ACC112 (cell line): ENCODE results near the gene ADGRL1.
"Not testable (repeated sequence)": the region's sequence is repeated elsewhere in the genome, so short reads cannot be mapped to it uniquely, and the experiment has no call there.

Experiments
- H2AFZ ChIP-seq: fragments of 200-600 bp; sonication (generic); one replicate; pipeline ENCODE4 v1.6.0; 2017; ENCODE audit warnings: antibody characterized with exemption, low read length; ENCODE audit not compliant: unreplicated experiment
- H3K27ac ChIP-seq: fragments of 200-600 bp; sonication (generic); 2 replicates; pipeline ENCODE4 v1.5.1; 2014; ENCODE audit warnings: low read depth, mild to moderate bottlenecking, antibody characterized with exemption, low read length, moderate library complexity
- H3K27me3 ChIP-seq: fragments of 200-600 bp; sonication (generic); 2 replicates; pipeline ENCODE4 v1.6.1; 2014; ENCODE audit warnings: mild to moderate bottlenecking, antibody characterized with exemption, low read length, moderate library complexity, mixed read lengths; ENCODE audit not compliant: insufficient read depth
- H3K36me3 ChIP-seq: fragments of 200-600 bp; sonication (generic); 2 replicates; pipeline ENCODE4 v1.6.1; 2016; ENCODE audit warnings: mild to moderate bottlenecking, antibody characterized with exemption, low read length, moderate library complexity, mixed read lengths; ENCODE audit not compliant: insufficient read depth
- H3K4me1 ChIP-seq: fragments of 200-600 bp; sonication (generic); one replicate; pipeline ENCODE4 v1.6.1; 2016; ENCODE audit warnings: low read length, mixed read lengths; ENCODE audit not compliant: insufficient read depth, unreplicated experiment, control insufficient read depth
- H3K4me3 ChIP-seq: fragments of 200-600 bp; sonication (generic); 2 replicates; pipeline ENCODE4 v1.5.1; 2014; ENCODE audit warnings: mild to moderate bottlenecking, low read depth, low read length
- H3K79me2 ChIP-seq: fragments of 200-600 bp; sonication (generic); one replicate; pipeline ENCODE4 v1.6.0; 2016; ENCODE audit warnings: low read length; ENCODE audit not compliant: control insufficient read depth, unreplicated experiment, insufficient read depth

ADGRL1 gene

DNA sequence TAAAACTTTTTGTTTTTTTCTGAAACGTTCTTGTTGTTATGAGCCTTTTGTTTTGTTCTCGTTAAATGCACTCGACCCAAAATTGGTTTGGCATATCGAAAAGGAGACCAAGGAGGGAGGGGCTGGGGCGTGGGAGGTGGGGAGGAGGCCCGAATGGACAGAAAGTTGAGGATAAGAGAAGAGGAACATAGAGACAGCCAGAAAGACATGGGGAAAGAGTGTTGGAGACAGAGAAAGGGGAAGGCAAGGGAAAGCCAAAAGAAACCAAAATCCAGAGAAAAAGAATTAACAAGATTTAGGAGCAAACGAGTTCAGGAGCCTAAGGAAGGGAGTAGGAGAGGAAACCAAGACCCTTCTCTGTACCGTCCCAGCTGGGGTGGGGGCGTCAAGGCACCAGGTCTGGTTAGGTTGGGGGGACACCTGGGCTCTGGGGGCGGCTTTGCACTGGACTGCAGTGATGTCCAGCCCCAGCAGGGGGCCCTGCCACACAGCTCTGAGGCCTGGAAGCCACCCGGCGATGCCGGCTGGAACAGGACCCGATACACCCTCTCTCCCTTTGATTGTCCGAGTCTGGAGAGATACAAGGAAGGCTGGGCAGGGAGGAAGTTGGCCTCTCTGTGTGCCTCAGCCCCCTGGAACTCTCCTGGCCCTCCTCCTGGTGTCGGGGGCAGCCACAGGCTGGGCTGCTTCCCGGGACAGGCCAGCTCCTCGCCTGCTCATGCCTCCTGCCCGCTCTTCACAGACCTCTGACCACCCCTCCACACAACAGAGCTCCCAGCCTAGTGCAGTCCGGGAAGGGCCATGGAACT lies 58.0 kb downstream of the ADGRL1 start:
- Histone ChIP-seq H3K27me3 (no peaks in the 10 kb centered on the region), H3K79me2 (no peaks in the 10 kb centered on the region), H3K4me1 (peaks cover 11% of the 10 kb centered on the region), H3K4me3 (no peak overlapping the region), H2AFZ (peak overlapping the region; percentile 6), H3K27ac (no peak overlapping the region), H3K36me3 (no peaks in the 10 kb centered on the region)

DNA sequence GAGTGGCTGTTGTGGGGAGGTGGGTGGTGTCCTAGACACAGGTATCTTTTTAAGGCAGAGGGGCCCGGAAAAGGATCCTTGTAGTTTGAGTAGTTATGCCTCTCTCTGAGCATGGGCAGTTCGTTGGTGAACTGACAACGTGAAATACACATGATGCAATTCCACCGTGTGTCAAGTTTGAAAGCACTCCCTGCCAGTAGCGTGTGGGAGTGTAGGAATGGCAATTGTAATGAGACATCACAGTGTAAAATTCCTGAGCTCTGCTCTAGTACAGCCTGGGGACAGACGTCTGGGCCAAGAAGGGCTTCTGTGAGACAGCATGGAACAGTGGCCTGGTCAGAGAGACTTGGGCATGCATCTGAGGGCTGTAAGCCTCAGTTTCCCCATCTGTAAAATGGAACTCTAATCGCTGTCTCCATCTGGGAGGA lies 59.2 kb downstream of the ADGRL1 start:
- Histone ChIP-seq H3K36me3 (no peaks in the 10 kb centered on the region), H3K79me2 (no peaks in the 10 kb centered on the region), H3K27me3 (no peaks in the 10 kb centered on the region), H3K4me1 (peaks cover 11% of the 10 kb centered on the region), H3K4me3 (no peak overlapping the region), H3K27ac (no peak overlapping the region), H2AFZ (no peak overlapping the region)

DNA sequence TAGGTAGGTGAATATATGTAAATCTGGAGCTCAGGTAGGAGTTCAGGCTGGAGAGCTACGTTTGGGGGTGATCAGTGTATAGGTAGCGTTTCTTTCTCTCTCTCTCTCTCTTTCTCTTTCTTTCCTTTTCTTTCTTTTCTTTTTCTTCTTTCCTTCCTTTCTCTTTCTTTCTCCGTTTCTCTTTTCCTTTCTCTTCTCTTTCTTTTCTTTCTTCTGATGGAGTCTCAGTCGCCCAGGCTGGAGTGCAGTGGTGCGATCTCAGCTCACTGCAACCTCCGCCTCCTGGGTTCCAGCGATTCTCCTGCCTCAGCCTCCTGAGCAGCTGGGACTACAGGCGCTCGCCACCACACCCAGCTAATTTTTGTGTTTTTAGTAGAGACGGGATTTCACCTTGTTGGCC lies 59.8 kb downstream of the ADGRL1 start:
- not testable (repeated sequence) for H3K79me2 ChIP-seq, H3K36me3 ChIP-seq, H3K27me3 ChIP-seq, H3K4me3 ChIP-seq, H3K27ac ChIP-seq, H2AFZ ChIP-seq
- H3K4me1 ChIP-seq, result peaks cover 11% of the 10 kb centered on the region

DNA sequence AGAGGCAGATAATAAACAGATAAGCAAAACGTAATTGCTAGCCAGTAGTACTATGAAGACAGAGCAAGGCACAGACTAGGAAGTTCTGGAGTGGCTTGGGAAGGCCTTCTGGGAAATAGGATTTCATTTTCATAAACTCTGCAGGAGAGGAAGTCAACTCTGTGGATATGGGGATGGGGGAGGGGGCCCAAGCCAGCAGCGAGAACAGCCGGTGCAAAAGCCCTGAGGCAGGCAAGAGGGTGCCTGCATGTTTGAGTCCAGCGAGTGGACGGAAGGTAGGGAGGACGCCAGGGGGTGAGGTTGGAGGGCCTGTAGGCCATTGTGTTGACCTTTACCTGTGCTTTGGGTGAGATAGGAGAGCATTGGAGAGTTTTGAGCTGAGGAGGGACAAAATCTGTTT lies 60.6 kb downstream of the ADGRL1 start:
- Histone ChIP-seq H3K79me2 (no peaks in the 10 kb centered on the region), H2AFZ (no peak overlapping the region), H3K4me3 (no peak overlapping the region), H3K27me3 (no peaks in the 10 kb centered on the region), H3K4me1 (peaks cover 11% of the 10 kb centered on the region), H3K36me3 (no peaks in the 10 kb centered on the region), H3K27ac (no peak overlapping the region)

DNA sequence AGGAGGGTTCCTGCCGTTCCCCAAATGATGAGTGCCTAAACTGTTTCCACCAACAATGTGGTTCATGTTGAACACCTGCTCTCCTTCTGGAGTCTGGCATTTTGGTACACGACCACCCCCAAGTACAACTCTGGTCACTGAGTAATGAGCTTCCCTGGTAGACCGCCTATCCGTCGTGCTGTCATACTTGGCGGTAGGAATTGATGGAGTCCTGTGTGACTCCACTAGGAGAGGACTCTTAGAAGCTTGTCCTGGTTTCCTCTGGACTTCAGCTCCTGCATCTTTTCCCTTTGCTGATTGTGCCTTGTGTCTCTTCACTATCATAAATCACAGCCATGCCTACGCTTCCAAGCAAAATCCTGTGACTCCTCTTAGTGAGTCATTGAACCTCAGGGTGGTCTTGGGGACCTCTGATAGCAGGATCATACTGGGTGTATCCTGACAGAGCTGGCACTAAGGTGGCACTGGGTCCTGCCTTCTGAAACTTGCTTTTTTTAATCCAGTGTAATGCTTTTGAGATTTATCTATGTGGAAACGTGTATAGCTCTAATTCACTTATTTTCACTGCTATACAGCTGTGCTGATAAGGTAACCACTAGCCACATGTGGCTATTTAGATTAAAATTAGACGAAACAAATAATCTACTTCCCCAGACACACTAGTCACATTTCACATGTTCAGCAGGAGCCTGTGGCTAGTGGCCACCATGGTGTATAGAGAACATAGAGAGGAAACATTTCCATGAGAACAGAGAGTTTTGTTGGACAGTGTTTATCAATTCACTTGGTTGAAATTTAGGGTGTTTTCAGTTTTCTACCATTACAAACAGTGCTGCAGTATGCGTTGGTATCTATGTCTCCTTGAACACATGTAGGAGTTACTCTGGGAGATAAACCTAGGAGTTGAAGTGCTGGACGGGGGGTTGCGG lies 63.4 kb downstream of the ADGRL1 start:
- no peak overlapping the region for H3K27ac ChIP-seq
- H3K27me3 ChIP-seq, result no peaks in the 10 kb centered on the region
- no peak overlapping the region for H3K4me3 ChIP-seq
- peaks cover 9% of the 10 kb centered on the region for H3K4me1 ChIP-seq
- peaks cover 3% of the 10 kb centered on the region for H3K79me2 ChIP-seq
- H3K36me3 ChIP-seq, result no peaks in the 10 kb centered on the region
- no peak overlapping the region for H2AFZ ChIP-seq

DNA sequence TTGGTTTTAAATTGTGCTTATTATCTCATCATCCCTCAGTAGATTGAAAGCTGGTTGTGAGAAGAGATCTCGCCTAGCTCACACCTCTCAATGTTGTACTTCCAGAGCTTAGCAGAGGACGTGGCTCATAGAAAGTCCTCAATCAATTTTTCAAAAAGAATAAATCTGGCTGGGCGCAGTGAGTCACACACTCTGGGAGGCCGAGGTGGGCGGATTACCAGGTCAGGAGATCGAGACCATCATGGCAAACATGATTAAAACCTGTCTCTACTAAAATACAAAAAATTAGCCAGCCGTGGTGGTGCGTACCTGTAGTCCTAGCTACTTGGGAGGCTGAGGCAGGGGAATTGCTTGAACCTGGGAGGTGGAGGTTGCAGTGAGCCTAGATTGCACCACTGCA lies 64.9 kb downstream of the ADGRL1 start:
- Histone ChIP-seq H3K4me3 (no peak overlapping the region), H3K27ac (no peak overlapping the region), H3K4me1 (peaks cover 9% of the 10 kb centered on the region), H2AFZ (no peak overlapping the region), H3K79me2 (peaks cover 3% of the 10 kb centered on the region), H3K36me3 (no peaks in the 10 kb centered on the region), H3K27me3 (no peaks in the 10 kb centered on the region)

DNA sequence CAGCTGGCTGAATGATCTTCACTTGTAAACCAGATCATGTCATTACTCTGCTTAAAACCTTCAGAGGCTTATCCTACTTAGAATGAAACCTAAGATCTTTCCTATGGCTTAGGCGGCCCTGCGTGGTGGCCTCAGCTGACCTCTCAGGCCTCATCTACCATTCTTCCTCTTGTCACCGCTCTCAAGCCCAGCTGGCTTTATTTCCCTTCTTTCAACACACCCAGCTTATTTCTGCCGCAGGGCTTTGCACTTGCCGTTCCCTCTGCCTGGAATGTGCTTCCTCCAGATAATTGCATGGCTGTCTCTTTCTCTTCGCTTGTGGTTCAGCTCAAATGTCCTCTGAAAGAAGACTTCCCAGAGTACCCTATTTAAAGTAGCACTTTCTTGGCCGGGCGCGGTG lies 66.0 kb downstream of the ADGRL1 start:
- no peak overlapping the region for H3K27ac ChIP-seq
- H2AFZ ChIP-seq, result no peak overlapping the region
- no peaks in the 10 kb centered on the region for H3K27me3 ChIP-seq
- H3K36me3 ChIP-seq, result no peaks in the 10 kb centered on the region
- H3K4me3 ChIP-seq, result no peak overlapping the region
- H3K79me2 ChIP-seq, result peaks cover 12% of the 10 kb centered on the region
- peaks cover 15% of the 10 kb centered on the region for H3K4me1 ChIP-seq

DNA sequence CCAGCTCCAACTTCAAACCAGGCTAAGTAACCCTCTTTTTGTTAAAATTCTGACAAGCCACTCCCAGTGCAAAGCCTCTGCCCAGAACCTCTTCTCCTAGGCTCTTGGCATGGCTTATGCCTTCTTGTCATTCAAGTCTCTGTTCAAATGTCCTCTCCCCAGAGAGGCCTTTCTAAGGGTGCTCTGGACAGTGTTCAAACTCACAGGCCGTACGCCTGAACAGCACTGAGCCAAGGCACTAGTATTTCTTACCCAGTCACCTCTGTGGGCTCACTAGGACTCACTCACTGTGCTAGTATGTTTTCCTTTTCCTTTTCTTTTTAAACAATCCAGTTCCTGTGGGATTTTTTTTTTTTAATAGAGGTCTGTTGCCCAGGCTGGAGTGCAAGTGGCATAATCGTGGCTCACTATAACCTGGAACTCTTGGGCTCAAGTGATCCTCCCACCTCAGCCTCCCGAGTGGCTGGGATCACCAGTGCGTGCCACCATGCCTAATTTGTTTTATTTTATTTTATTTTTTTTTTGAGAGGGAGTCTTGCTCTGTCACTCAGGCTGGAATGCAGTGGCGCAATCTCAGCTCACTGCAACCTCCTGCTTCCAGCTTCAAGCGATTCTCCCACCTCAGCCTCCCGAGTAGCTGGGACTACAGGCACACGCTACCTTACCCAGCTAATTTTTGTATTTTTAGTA lies 67.2 kb downstream of the ADGRL1 start:
- Histone ChIP-seq H3K27ac (peak overlapping the region; percentile 84), H3K4me1 (peaks cover 19% of the 10 kb centered on the region), H2AFZ (peak overlapping the region; percentile 68), H3K4me3 (peak overlapping the region; percentile 40; the same call in 1 of the 2 replicates), H3K79me2 (peaks cover 17% of the 10 kb centered on the region), H3K27me3 (no peaks in the 10 kb centered on the region), H3K36me3 (no peaks in the 10 kb centered on the region)

DNA sequence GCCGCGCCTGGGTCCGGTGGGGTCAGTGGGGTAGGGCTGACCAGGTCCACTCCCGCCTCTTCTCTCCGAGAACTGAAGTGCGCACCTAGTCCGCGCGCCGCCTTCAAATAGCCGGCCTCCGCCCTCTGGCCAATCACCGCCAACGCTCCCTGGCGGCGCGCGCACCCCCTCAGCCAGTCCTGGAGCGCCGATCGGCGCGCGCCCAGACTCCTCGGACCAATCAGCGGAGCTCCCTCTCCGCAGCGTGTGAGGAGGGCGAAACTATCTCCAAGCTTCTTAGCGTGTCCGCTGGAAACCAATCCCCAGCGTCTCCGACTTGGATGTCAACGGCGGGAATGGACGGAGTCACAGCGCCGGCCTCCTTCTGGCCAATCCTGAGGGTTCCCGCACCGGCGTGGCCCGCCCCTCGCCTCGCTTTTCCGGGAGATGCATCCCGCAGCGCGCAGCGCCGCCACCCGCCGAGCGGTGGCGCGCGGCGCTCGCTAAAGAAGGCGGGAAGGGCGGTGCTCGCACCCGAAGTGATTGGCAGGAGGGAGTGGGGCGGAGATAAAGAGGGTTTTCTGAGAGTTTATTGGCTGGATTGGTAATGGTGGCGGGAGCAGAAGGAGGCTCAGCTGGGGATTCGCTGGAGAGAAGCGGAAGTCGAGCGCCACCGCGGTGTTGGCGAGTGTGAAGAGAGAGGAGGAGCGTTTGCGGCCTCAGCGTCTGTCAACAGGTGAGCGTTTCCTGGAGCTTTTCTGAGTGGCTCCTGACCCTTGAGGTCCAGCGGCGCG lies 69.3 kb downstream of the ADGRL1 start, which contains the start of gene ASF1B:
Gene ASF1B (minus strand): TSS at position 81 of the 773 bp plus-strand sequence. CDS start 133 bp downstream, outside the sequence.
- Histone ChIP-seq H3K36me3 (no peaks in the 10 kb centered on the region), H3K27ac (peak within 1 kb of the TSS; percentile 84), H2AFZ (peak within 1 kb of the TSS; percentile 80), H3K27me3 (no peaks in the 10 kb centered on the region), H3K79me2 (peaks cover 17% of the 10 kb centered on the region), H3K4me1 (peaks cover 19% of the 10 kb centered on the region), H3K4me3 (peak within 1 kb of the TSS; percentile 92)
